Stimulated activated CD4-positive, alpha-beta T cell treated with anti-CD3 and anti-CD28 coated beads, Interleukin-2, amount 100 ng/mL, for 24 hours (primary cell): ENCODE results near the gene PARP3.
A peak's percentile ranks its signal among the peaks of the same experiment; 100 is the strongest.

Source experiments
- DNase-seq, 2 donors: peaks; one replicate each; pipeline ENCODE4 v3.0.0-alpha.2; 2020

Gene PARP3

GRCh38 chr3:51967384-51968169 is 25.4 kb downstream of the PARP3 start, which contains the start of gene PCBP4:
Gene PCBP4 (minus strand): TSS chr3:51967454. CDS start chr3:51961240, 6,214 bp downstream.
- DNase-seq, result peak; percentile 41 to 57

- DNase-seq, result no peak
These were observed 26.1 kb downstream of the PARP3 start for GRCh38 chr3:51968170-51968775.

DNA sequence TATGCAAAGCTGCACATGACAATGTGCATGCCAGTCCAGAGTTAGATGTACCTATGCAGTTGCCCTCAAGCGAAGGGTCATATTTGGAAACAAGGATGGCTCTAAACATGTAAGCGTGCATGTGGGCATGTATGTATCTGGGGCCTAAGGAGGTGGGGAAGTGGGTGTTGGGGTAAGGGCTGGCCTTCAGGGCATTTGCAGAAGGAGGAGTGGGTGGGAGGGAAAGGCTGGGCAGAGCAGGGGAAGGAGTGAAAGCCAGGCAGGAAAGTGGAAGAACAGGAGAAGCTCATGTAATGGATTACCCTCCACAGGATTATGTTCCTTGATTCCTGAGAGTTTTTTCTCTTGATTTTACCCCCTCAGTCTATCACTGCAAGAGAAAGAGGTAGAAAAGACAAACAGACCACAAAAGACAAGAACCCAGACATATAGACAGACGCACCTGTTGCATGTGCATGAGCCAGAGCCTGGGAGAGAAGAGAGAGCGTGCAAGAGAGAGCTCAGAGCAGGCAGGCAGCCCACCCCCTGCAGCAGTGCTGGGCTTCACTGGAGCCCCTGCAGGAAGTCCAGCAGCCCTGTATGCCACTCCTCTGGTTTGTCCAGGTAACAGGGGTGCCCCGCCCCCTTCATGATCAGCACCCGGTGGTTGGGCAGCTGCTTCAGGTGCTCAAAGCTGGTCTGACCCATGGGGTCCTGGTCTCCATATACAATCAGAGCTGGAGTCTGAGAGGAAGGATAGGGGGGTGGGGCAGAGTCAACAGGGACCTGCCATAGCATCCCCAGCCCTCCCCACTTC is 26.9 kb downstream of the PARP3 start:
- DNase-seq, result no peak

DNA sequence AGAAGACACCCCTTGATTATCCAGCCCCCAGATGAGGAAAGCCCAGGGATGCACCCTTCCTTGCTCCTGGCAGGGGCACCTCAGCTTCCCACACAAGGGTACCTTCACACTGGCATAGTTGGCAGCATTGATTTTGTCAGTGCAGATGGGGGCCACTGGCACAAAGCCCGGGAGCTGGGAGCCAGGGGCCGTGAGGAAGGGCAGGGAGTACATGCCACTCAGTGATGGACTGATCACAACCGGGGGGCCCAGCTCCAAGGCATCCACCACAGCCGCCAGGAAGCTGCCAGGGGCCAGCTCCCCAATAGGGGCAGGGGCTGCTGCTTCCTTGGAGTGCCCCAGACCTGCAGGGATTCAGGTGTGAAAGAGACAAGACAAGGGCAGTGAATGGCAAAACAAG is 27.7 kb downstream of the PARP3 start:
- DNase-seq, result no peak

- DNase-seq, result no peak
These were observed 28.6 kb downstream of the PARP3 start for GRCh38 chr3:51970606-51971300.

GRCh38 chr3:51971350-51971749 is 29.2 kb downstream of the PARP3 start:
- DNase-seq, result no peak

GRCh38 chr3:51974277-51974962 is 32.3 kb downstream of the PARP3 start:
- peak in 1 of 2 donors; percentile 48 for DNase-seq

GRCh38 chr3:51974963-51975851 is 33.0 kb downstream of the PARP3 start, which contains the start of gene ABHD14A:
Gene ABHD14A (plus strand): TSS chr3:51975064. CDS start chr3:51975136, 72 bp downstream.
- DNase-seq, result peak; percentile 73 to 76

DNA sequence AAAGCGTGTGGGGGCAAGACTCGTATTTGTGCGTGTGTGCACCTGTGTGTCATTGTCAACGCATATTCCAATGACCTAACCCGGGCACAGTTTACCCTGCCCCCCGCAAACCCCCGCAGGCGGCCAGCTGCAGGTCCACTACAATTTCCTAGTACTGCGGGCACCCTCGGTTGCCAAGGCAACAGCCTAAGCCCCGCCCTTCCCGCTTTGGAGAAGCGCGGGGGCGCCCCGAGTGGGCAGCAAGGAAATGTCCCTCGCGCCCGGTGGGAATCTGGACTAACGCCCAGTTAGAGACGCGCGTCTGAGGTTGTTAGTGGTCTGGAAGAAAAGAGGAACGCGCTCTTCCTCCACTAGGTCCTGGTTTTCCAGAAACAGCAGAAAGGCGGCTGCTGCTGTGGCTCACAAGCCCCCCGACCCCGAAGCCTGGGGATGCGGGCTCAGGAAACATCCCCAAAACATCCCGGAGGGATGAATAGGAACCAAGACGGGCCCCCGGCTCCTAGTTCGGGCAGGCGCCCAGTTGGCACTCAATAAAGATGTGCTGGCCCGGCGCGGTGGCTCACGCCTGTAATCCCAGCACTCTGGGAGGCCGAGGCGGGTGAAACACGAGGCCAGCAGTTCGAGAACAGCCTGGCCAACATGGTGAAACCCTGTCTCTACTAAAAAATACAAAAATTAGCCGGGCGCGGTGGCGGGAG is 33.8 kb downstream of the PARP3 start:
- peak; percentile 46 to 54 for DNase-seq

- DNase-seq, result no peak
These were observed 35.4 kb downstream of the PARP3 start for GRCh38 chr3:51977446-51978142.

GRCh38 chr3:51978143-51978502 is 36.0 kb downstream of the PARP3 start:
- DNase-seq, result no peak

DNA sequence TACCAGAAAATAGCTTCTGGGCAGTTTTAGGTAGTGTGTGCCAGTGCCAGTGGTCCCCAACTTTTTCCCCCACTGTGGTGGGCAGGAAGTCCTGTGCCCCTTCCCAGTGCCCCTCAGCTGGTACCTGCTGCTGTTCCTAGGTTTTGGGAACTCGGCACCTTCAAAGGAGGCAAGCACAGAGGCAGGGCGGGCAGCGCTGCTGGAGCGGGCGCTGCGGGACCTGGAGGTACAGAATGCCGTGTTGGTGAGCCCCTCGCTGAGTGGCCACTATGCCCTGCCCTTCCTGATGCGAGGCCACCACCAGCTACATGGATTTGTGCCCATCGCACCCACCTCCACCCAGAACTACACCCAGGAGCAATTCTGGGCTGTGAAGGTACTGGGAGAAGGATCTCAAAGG is 38.1 kb downstream of the PARP3 start:
- no peak for DNase-seq

GRCh38 chr3:51982352-51982837 is 40.2 kb downstream of the PARP3 start:
- DNase-seq, result peak; percentile 41

- DNase-seq, result peak; percentile 80 to 87
These were observed 40.8 kb downstream of the PARP3 start, which contains the start of gene ACY1 for GRCh38 chr3:51982838-51983577. Gene ACY1 (plus strand): TSS chr3:51983535. CDS start chr3:51984065, 530 bp downstream.

GRCh38 chr3:51983578-51984268 is 41.6 kb downstream of the PARP3 start:
- DNase-seq, result no peak

DNA sequence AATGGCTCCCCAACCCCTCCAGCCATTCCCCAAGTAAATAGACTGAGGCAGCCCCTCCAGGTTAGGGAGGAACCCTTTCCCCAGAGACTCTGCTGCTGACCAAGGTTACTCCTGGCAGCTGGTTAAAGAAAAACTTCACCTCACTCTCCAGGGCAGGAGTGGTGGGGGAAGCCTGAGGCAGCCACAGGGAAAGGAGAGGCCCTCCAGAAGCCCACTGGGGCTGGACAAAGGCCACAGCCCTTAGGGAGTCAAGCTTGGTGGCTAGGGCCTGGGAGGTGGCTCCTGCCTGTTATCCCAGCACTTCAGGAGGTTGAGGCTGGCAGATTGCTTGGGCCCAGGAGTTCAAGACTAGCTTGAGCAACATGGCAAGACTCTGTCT is 42.1 kb downstream of the PARP3 start:
- DNase-seq, result no peak

- DNase-seq, result no peak
These were observed 42.9 kb downstream of the PARP3 start for GRCh38 chr3:51985063-51985462.
